Thoracic aorta (tissue), 2 donors: Measurements from ENCODE around the gene RBM6. TPM values are rescaled to one million over a fixed set of nuclear protein-coding genes. Genes with fewer than 3 reads are reported as not detected.

ENCODE experiments used
- ATAC-seq: fragments of 150-250 bp; one replicate; pipeline ENCODE4 v1.8.0; 2017; ENCODE audit warnings: low read depth; ENCODE audit not compliant: insufficient number of reproducible peaks, low FRiP score
- DNase-seq: peaks from one replicate; pipeline ENCODE4 v3.0.0-alpha.2; 2020; ENCODE audit warnings: low spot score
- H3K27ac ChIP-seq, 2 donors: fragments of 200-600 bp; sonication (generic); 1 replicate in 1 of 2; 2 replicates in 1 of 2; pipeline ENCODE4 v1.5.1; 2016; ENCODE audit warnings: mild to moderate bottlenecking in 2 of 2, moderate library complexity in 2 of 2
- H3K27me3 ChIP-seq: fragments of 200-600 bp; sonication (generic); replicated peaks from 2 replicates; pipeline ENCODE4 v1.6.0; 2016; ENCODE audit warnings: mild to moderate bottlenecking; ENCODE audit not compliant: insufficient read depth
- H3K36me3 ChIP-seq: fragments of 200-600 bp; sonication (generic); one replicate; pipeline ENCODE4 v1.5.1; 2016
- H3K4me1 ChIP-seq, 2 donors: fragments of 200-600 bp; sonication (generic); 1 replicate in 1 of 2; 2 replicates in 1 of 2; pipeline versions ENCODE4 v1.5.1 to v1.6.0; 2016; ENCODE audit warnings: low read depth in 2 of 2, mild to moderate bottlenecking in 1 of 2; ENCODE audit not compliant: control insufficient read depth in 1 of 2
- H3K4me3 ChIP-seq: fragments of 200-600 bp; sonication (generic); 2 replicates; pipeline ENCODE4 v1.5.1; 2016; ENCODE audit warnings: mild to moderate bottlenecking
- H3K9me3 ChIP-seq: fragments of 200-600 bp; sonication (generic); 2 replicates; pipeline ENCODE4 v1.5.1; 2016
- total RNA-seq, 2 donors: library from RNA; depleted of rRNA; stranded (reverse); fragments of >200 nt; gene quantifications; one replicate each; pipeline versions ENCODE4 v1.1.0 to v1.2.3, GENCODE V29; 2016
- TF ChIP-seq, protein P1 (sequence below): fragments of 200-600 bp; sonication (generic); IDR thresholded peaks from one replicate; pipeline ENCODE4 v1.5.1; 2019; ENCODE audit warnings: antibody characterized with exemption

Gene RBM6
- total RNA-seq, 2 donors from 2014 or later, result 99.6 to 181 TPM

DNA sequence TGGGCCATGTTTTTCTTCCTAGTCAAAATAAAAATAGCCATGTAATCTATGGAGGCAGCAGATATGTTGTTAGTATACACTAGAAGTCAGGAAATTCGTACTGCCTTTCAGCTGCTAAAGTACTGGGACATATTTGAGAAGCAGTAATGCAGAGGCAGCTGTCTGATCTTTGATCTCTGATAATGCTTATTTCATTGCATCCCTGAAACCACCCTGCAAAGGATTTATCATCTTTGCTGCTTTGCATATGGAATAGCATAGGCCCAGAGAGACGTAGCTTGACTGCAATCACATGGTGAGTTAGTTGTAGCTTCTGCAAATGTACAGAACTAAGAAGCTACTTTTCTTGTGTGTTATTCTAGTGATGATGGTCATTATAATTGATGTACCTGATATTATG is 52.4 kb downstream of the RBM6 start:
- H3K36me3 ChIP-seq, result peaks cover 7% of the 10 kb centered on the region
- ATAC-seq, result no peak
- no peaks in the 10 kb centered on the region for H3K27me3 ChIP-seq
- TF ChIP-seq, protein P1, sequence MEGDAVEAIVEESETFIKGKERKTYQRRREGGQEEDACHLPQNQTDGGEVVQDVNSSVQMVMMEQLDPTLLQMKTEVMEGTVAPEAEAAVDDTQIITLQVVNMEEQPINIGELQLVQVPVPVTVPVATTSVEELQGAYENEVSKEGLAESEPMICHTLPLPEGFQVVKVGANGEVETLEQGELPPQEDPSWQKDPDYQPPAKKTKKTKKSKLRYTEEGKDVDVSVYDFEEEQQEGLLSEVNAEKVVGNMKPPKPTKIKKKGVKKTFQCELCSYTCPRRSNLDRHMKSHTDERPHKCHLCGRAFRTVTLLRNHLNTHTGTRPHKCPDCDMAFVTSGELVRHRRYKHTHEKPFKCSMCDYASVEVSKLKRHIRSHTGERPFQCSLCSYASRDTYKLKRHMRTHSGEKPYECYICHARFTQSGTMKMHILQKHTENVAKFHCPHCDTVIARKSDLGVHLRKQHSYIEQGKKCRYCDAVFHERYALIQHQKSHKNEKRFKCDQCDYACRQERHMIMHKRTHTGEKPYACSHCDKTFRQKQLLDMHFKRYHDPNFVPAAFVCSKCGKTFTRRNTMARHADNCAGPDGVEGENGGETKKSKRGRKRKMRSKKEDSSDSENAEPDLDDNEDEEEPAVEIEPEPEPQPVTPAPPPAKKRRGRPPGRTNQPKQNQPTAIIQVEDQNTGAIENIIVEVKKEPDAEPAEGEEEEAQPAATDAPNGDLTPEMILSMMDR, result no peak
- DNase-seq, result no peak
- H3K27ac ChIP-seq, result no peak overlapping the region
- no peaks in the 10 kb centered on the region for H3K9me3 ChIP-seq
- H3K4me3 ChIP-seq, result no peak overlapping the region
- no peaks in the 10 kb centered on the region for H3K4me1 ChIP-seq

GRCh38 chr3:49994476-49994875 is 54.5 kb downstream of the RBM6 start:
- Histone ChIP-seq H3K9me3 (no peaks in the 10 kb centered on the region), H3K4me1 (no peaks in the 10 kb centered on the region), H3K36me3 (no peaks in the 10 kb centered on the region), H3K27ac (no peak overlapping the region), H3K27me3 (no peaks in the 10 kb centered on the region), H3K4me3 (no peak overlapping the region)
- ATAC-seq (no peak), DNase-seq (no peak)
- TF ChIP-seq, protein P1, result no peak

DNA sequence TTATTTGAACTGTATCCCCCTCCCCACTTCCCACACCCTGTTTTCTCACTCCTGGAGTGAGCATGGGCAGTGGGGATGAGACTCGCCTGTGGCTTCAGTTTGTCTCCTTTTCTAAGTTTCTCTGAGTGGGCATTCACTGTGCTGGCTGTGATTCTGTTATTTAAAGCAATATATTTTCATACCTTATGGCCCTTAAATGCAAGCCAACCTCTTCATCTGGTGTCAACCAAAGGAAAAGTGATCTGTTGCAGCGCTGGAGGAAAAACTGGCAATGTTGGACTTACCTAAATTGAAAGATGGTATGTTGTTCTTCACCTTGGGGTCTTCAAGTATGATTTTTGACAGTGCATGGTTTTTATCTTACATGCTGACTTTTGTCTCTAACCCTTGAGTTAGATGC is 56.1 kb downstream of the RBM6 start:
- H3K27ac ChIP-seq, result no peak overlapping the region
- H3K36me3 ChIP-seq, result no peaks in the 10 kb centered on the region
- no peaks in the 10 kb centered on the region for H3K9me3 ChIP-seq
- no peaks in the 10 kb centered on the region for H3K27me3 ChIP-seq
- no peak for DNase-seq
- no peaks in the 10 kb centered on the region for H3K4me1 ChIP-seq
- no peak overlapping the region for H3K4me3 ChIP-seq
- TF ChIP-seq, protein P1, result no peak
- no peak for ATAC-seq

DNA sequence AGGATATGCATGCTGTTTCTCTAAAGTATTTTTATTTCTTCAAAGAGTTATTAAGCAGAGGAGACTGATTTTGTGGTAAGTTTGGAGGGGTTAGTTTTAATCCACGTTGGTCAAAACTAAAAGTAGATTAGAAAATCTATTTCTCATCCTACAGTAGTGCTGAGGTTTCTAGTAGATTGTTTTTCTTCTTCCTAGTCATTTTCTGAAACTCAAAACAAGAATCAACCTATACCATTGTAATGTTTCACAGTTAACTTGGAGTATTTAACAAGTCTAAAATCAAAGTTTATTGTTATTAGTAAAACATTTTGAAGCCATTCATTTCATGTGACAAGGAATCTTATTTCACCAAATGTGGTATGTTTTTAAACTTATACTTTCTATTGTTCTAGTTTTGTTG is 57.9 kb downstream of the RBM6 start:
- no peaks in the 10 kb centered on the region for H3K27me3 ChIP-seq
- no peaks in the 10 kb centered on the region for H3K4me1 ChIP-seq
- DNase-seq (no peak), ATAC-seq (no peak)
- no peak overlapping the region for H3K4me3 ChIP-seq
- TF ChIP-seq, protein P1, result no peak
- no peak overlapping the region for H3K27ac ChIP-seq
- H3K9me3 ChIP-seq, result no peaks in the 10 kb centered on the region
- H3K36me3 ChIP-seq, result peaks cover 3% of the 10 kb centered on the region

DNA sequence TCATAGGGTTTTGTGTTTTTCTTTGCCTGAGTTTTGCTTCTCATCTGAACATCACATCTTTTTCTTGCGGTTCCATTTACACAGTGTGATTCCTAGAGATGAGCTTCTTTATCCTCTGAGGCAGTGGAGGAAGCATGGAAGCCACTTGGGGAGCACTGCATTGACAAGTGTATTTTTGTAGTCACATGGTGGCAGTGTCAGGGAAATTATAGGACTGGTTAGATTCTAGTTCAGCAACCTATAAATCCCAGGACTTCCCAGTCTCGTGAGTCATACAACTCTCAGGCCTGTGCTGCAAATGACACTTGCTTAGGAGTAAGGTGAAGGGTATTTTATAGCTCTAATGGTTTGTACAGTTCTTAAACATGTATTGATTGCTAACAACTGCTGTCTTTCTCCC is 58.4 kb downstream of the RBM6 start:
- H3K4me3 ChIP-seq, result no peak overlapping the region
- peaks cover 3% of the 10 kb centered on the region for H3K36me3 ChIP-seq
- TF ChIP-seq, protein P1, result no peak
- no peaks in the 10 kb centered on the region for H3K9me3 ChIP-seq
- no peaks in the 10 kb centered on the region for H3K27me3 ChIP-seq
- no peak overlapping the region for H3K27ac ChIP-seq
- no peak for ATAC-seq
- no peaks in the 10 kb centered on the region for H3K4me1 ChIP-seq
- no peak for DNase-seq
